Kidney (tissue), 14 donors: ENCODE data around the gene MYG1. TPM values are rescaled to one million over a fixed set of nuclear protein-coding genes. Genes with fewer than 3 reads are reported as not detected.

Experiments
- DNase-seq, 5 donors: peaks; one replicate each; pipeline ENCODE4 v3.0.0-alpha.2; 2013 to 2020
- FAIRE-seq: peaks from 2 replicates; lab custom pipeline; 2012; peaks lifted over from hg19 to GRCh38; lab: Jason Lieb, UNC
- H3K27ac ChIP-seq, 2 donors: one replicate each; pipeline ENCODE4 v1.7.0; 2013; ENCODE audit warnings: low read depth in 2 of 2, low read length in 2 of 2, inconsistent platforms in 1 of 2
- H3K27me3 ChIP-seq: one replicate; pipeline ENCODE4 v1.7.1; 2013; ENCODE audit warnings: low read length, inconsistent platforms; ENCODE audit not compliant: control insufficient read depth, insufficient read depth
- H3K36me3 ChIP-seq, 3 donors: one replicate each; pipeline versions ENCODE4 v1.7.0 to v1.7.1; 2013; ENCODE audit warnings: low read length in 3 of 3, control low read depth in 1 of 3, inconsistent platforms in 1 of 3; ENCODE audit not compliant: insufficient read depth in 3 of 3, control insufficient read depth in 2 of 3
- H3K4me1 ChIP-seq, 3 donors: one replicate each; pipeline versions ENCODE4 v1.7.0 to v1.7.1; 2013; ENCODE audit warnings: low read length in 3 of 3, inconsistent platforms in 1 of 3, low read depth in 1 of 3; ENCODE audit not compliant: control insufficient read depth in 2 of 3, insufficient read depth in 2 of 3
- H3K4me3 ChIP-seq, 3 donors: one replicate each; pipeline versions ENCODE4 v1.7.0 to v1.8.1; 2013; ENCODE audit warnings: low read length in 3 of 3, control low read depth in 1 of 3, inconsistent platforms in 1 of 3
- H3K9ac ChIP-seq, 3 donors: one replicate each; pipeline versions ENCODE4 v1.7.0 to v1.7.1; 2013; ENCODE audit warnings: low read length in 3 of 3, control low read depth in 1 of 3, inconsistent platforms in 1 of 3
- H3K9me3 ChIP-seq, 3 donors: one replicate each; pipeline versions ENCODE4 v1.7.0 to v1.7.1; 2013; ENCODE audit warnings: low read length in 3 of 3, control low read depth in 1 of 3, inconsistent platforms in 1 of 3; ENCODE audit not compliant: control insufficient read depth in 2 of 3, insufficient read depth in 1 of 3
- CTCF ChIP-seq: IDR thresholded peaks from 3 replicates; pipeline ENCODE4 v1.5.1; 2012; ENCODE audit warnings: mild to moderate bottlenecking, moderate library complexity, borderline replicate concordance; ENCODE audit not compliant: insufficient read depth; ENCODE audit errors: extremely low read depth
- intact Hi-C: fragments of 100-400 bp; cut with DNase I; formaldehyde crosslinking; loops from one replicate; pipeline ENCODE4 v1.11.1; 2022
- polyA plus RNA-seq: library from polyadenylated mRNA; stranded (reverse); fragments of 350-450 nt; fragmentation: Illumina TruSeq; extraction: RNeasy Lipid Tissue Mini Kit (QIAGEN cat#74804); gene quantifications from one replicate; pipeline ENCODE4 v1.2.3, GENCODE V29; 2014; ENCODE audit warnings: low read depth, low replicate concordance; ENCODE audit not compliant: insufficient read depth
- total RNA-seq: library from RNA; stranded (reverse); fragmentation: NEBNext Ultra II Directional; extraction: Animal tissue kit (Norgen Biotek cat#: 25700); gene quantifications from one replicate; pipeline ENCODE4 v1.2.1, GENCODE V29; 2021
- donor health status: control.
- donor health status: control.
- donor health status: control.
- donor health status: control.
- donor health status: control.
- donor health status: DM: yes; HTN: yes; CAD: no.
- donor health status: Normal renal cell carcinoma (clear cell type).

Gene MYG1
- total and polyA plus RNA-seq, 2 donors from 2014 or later: 49.0 to 105 TPM

GRCh38 chr12:53255996-53256395 lies 43.5 kb upstream of the MYG1 start:
- TF ChIP-seq CTCF: no peak
- Histone ChIP-seq H3K36me3 (peaks cover 0 to 7% (median 6%) of the 10 kb centered on the region in 3 donors), H3K4me3 (no peak overlapping the region), H3K27ac (no peak overlapping the region), H3K27me3 (no peaks in the 10 kb centered on the region), H3K9ac (no peak overlapping the region), H3K9me3 (no peaks in the 10 kb centered on the region), H3K4me1 (peaks cover 3 to 17% (median 7%) of the 10 kb centered on the region in 3 donors)
- no peak for FAIRE-seq
- intact Hi-C loops: no loop called here
- peak in 1 of 5 donors; percentile 5 for DNase-seq

- intact Hi-C loops: no loop called here
- H3K4me3 ChIP-seq: no peak overlapping the region
- H3K36me3 ChIP-seq: peaks cover 0 to 3% (median 2%) of the 10 kb centered on the region in 3 donors
- no peaks in the 10 kb centered on the region for H3K9me3 ChIP-seq
- no peaks in the 10 kb centered on the region for H3K4me1 ChIP-seq
- no peak for TF ChIP-seq CTCF
- FAIRE-seq (no peak), DNase-seq (peak in 1 of 5 donors; percentile 9)
- H3K9ac ChIP-seq: no peak overlapping the region
- no peaks in the 10 kb centered on the region for H3K27me3 ChIP-seq
- peak overlapping the region in 1 of 2 donors; percentile 17 for H3K27ac ChIP-seq
These were observed 40.7 kb upstream of the MYG1 start for GRCh38 chr12:53258541-53259539.

- no peaks in the 10 kb centered on the region for H3K27me3 ChIP-seq
- H3K9me3 ChIP-seq: no peaks in the 10 kb centered on the region
- FAIRE-seq: no peak
- H3K9ac ChIP-seq: no peak overlapping the region
- H3K4me1 ChIP-seq: no peaks in the 10 kb centered on the region
- H3K4me3 ChIP-seq: no peak overlapping the region
- intact Hi-C loops: no loop called here
- peak in 1 of 5 donors; percentile 29 for DNase-seq
- H3K27ac ChIP-seq: no peak overlapping the region
- no peaks in the 10 kb centered on the region for H3K36me3 ChIP-seq
- no peak for TF ChIP-seq CTCF
These were observed 39.6 kb upstream of the MYG1 start for GRCh38 chr12:53259891-53260290.
